Adrenal gland (tissue), 12 donors: ENCODE data around the gene MTX3. TPM values are rescaled to one million over a fixed set of nuclear protein-coding genes. Genes with fewer than 3 reads are reported as not detected.
A peak's percentile ranks its signal among the peaks of the same experiment; 100 is the strongest.

Experiments used
- DNase-seq, 7 donors: peaks; one replicate each; pipeline ENCODE4 v3.0.0-alpha.2; 2019 to 2020
- H3K27ac ChIP-seq, 5 donors: fragments of 200-600 bp; sonication (generic) in 4 of 5; 1 replicate in 3 of 5; 2 replicates in 2 of 5; pipeline versions ENCODE4 v1.5.1 to v1.8.0; 2016 to 2020; ENCODE audit warnings: mild to moderate bottlenecking in 1 of 5
- H3K27me3 ChIP-seq: fragments of 200-600 bp; 2 replicates; pipeline ENCODE4 v1.8.0; 2021
- H3K36me3 ChIP-seq, 2 donors: fragments of 200-600 bp; replicated peaks in 1 of 2; 1 replicate in 1 of 2; 2 replicates in 1 of 2; pipeline versions ENCODE4 v1.5.1 to v1.8.0; 2018 to 2022
- H3K4me1 ChIP-seq, 2 donors: fragments of 200-600 bp; replicated peaks in 1 of 2; 1 replicate in 1 of 2; 2 replicates in 1 of 2; pipeline versions ENCODE4 v1.5.1 to v1.8.0; 2018 to 2021
- H3K4me3 ChIP-seq, 4 donors: fragments of 200-600 bp; sonication (generic) in 3 of 4; one replicate each; pipeline ENCODE4 v1.5.1; 2016 to 2018
- H3K9me3 ChIP-seq, 3 donors: fragments of 200-600 bp; sonication (generic) in 1 of 3; replicated peaks in 1 of 3; 1 replicate in 2 of 3; 2 replicates in 1 of 3; pipeline versions ENCODE4 v1.5.1 to v1.8.0; 2016 to 2021
- CTCF ChIP-seq, 6 experiments: fragments of 450-650 bp in 4 of 6; fragments of 200-600 bp in 2 of 6; sonication (generic) in 1 of 6; IDR thresholded peaks; 1 replicate in 5 of 6; 2 replicates in 1 of 6; pipeline versions ENCODE4 v1.5.1 to v1.8.0; 2016 to 2021; ENCODE audit warnings: antibody characterized with exemption in 6 of 6, mild to moderate bottlenecking in 2 of 6, moderate library complexity in 1 of 6
- POLR2A ChIP-seq, 2 donors: fragments of 450-650 bp; IDR thresholded peaks; one replicate each; pipeline ENCODE4 v1.6.1; 2017; ENCODE audit warnings: antibody characterized with exemption in 2 of 2, mild to moderate bottlenecking in 2 of 2, moderate library complexity in 1 of 2
- WGBS, 4 donors: extraction: QIAGEN DNeasy Blood & Tissue Kit in 2 of 4; methylation state at CpG; one replicate each; pipeline versions ENCODE4 v1.1.5 to v1.1.7; 2013 to 2017; 5-methylcytosine and 5-hydroxymethylcytosine counted together
- intact Hi-C, 2 donors: fragments of 100-400 bp; cut with DNase I; formaldehyde crosslinking; loops; one replicate each; pipeline versions ENCODE4 v1.14.1 to v1.15.0; 2022 to 2023
- polyA plus RNA-seq, 3 donors: library from polyadenylated mRNA; stranded (reverse); fragments of 200-250 nt in 2 of 3; fragments of 350-450 nt in 1 of 3; fragmentation: Illumina TruSeq in 1 of 3; extraction: RNeasy Lipid Tissue Mini Kit (QIAGEN cat#74804) in 1 of 3; gene quantifications; one replicate each; pipeline ENCODE4 v1.2.3, GENCODE V29; 2013 to 2014
- total RNA-seq, 9 donors: library from RNA; depleted of rRNA in 4 of 9; stranded (reverse); fragments of >200 nt in 4 of 9; fragments of 120-200 nt in 1 of 9; fragmentation: NEBNext Ultra II Directional in 1 of 9; extraction: Animal tissue kit (Norgen Biotek cat#: 25700) in 1 of 9; gene quantifications; one replicate each; pipeline versions ENCODE4 v1.1.0 to v1.2.4, GENCODE V29; 2013 to 2023
- donor health status: healthy with polysubstance abuse.
- donor health status: Bipolar disorder and iron deficiency.
- donor health status: DM: yes; HTN: yes; CAD: no.
- donor health status: DM: no; HTN: no; CAD: no.
- donor health status: DM: no; HTN: no; CAD: no.
- donor health status: DM: yes; HTN: yes; CAD: no.

Gene MTX3
- total and polyA plus RNA-seq, 12 donors, result 6.7 to 32.7 (median 18.8) TPM

GRCh38 chr5:79975422-79975821, 15.6 kb downstream of the MTX3 start:
- DNase-seq, result no peak
- 96 to 99% (median 97%) methylated on average over 5 of the region's 5 CpGs for WGBS, 4 donors
- Histone ChIP-seq H3K27me3 (no peaks in the 10 kb centered on the region), H3K27ac (no peak overlapping the region), H3K9me3 (no peaks in the 10 kb centered on the region), H3K36me3 (peaks cover 0 to 27% of the 10 kb centered on the region in 2 donors), H3K4me3 (no peak overlapping the region), H3K4me1 (no peaks in the 10 kb centered on the region)
- TF ChIP-seq POLR2A (IDR thresholded peaks at IDR 0.05) (no peak), CTCF (IDR thresholded peaks at IDR 0.05) (no peak)
- intact Hi-C loops, result no loop called here

- no peak for DNase-seq
- no peaks in the 10 kb centered on the region for H3K27me3 ChIP-seq
- TF ChIP-seq CTCF (IDR thresholded peaks at IDR 0.05) (no peak), POLR2A (IDR thresholded peaks at IDR 0.05) (no peak)
- H3K4me3 ChIP-seq, result no peak overlapping the region
- WGBS, 4 donors, result 49 to 59% (median 58%) methylated on average over 2 of the region's 2 CpGs
- no peaks in the 10 kb centered on the region for H3K4me1 ChIP-seq
- no peaks in the 10 kb centered on the region for H3K9me3 ChIP-seq
- peaks cover 0 to 23% of the 10 kb centered on the region in 2 donors for H3K36me3 ChIP-seq
- intact Hi-C loops, result no loop called here
- no peak overlapping the region for H3K27ac ChIP-seq
Observed at GRCh38 chr5:79974886-79975285, 16.2 kb downstream of the MTX3 start.

- 82 to 88% (median 83%) methylated on average over 3 of the region's 3 CpGs for WGBS, 4 donors
- intact Hi-C loops, result no loop called here
- no peaks in the 10 kb centered on the region for H3K9me3 ChIP-seq
- DNase-seq, result no peak
- H3K4me1 ChIP-seq, result no peaks in the 10 kb centered on the region
- no peak overlapping the region for H3K27ac ChIP-seq
- no peaks in the 10 kb centered on the region for H3K27me3 ChIP-seq
- TF ChIP-seq POLR2A (IDR thresholded peaks at IDR 0.05) (no peak), CTCF (IDR thresholded peaks at IDR 0.05) (no peak)
- H3K4me3 ChIP-seq, result no peak overlapping the region
- peaks cover 0 to 20% of the 10 kb centered on the region in 2 donors for H3K36me3 ChIP-seq
Observed at GRCh38 chr5:79973996-79974395, 17.1 kb downstream of the MTX3 start.

GRCh38 chr5:79973511-79973910, 17.6 kb downstream of the MTX3 start:
- TF ChIP-seq CTCF (IDR thresholded peaks at IDR 0.05) (no peak), POLR2A (IDR thresholded peaks at IDR 0.05) (no peak)
- Histone ChIP-seq H3K4me1 (no peaks in the 10 kb centered on the region), H3K27me3 (no peaks in the 10 kb centered on the region), H3K27ac (no peak overlapping the region), H3K36me3 (peaks cover 0 to 20% of the 10 kb centered on the region in 2 donors), H3K4me3 (no peak overlapping the region), H3K9me3 (no peaks in the 10 kb centered on the region)
- intact Hi-C loops, result no loop called here
- DNase-seq, result peak in 1 of 7 donors; percentile 24
- WGBS, 4 donors, result 71 to 79% (median 75%) methylated on average over 3 of the region's 3 CpGs
